Measurements from ENCODE around the gene ADRM1.

Gene ADRM1

GRCh38 chr20:62339647-62340062, 36.9 kb downstream of the ADRM1 start:
- H3K4me1 ChIP-seq: no peaks in the 10 kb centered on the region

GRCh38 chr20:62342910-62343309, 40.1 kb downstream of the ADRM1 start:
- H3K9me3 ChIP-seq (ENCODE audit: control insufficient read depth, low read length): no peaks in the 10 kb centered on the region
- no peak overlapping the region for H3K4me3 ChIP-seq (ENCODE audit: low read depth, low read length)
- H3K79me2 ChIP-seq: no peaks in the 10 kb centered on the region
- H2AFZ ChIP-seq: no peak overlapping the region
- no peak overlapping the region for H3K27ac ChIP-seq
- no peaks in the 10 kb centered on the region for H3K36me3 ChIP-seq (ENCODE audit: control insufficient read depth, insufficient read depth, low read length)
- no peak overlapping the region for H3K9ac ChIP-seq
- H3K4me1 ChIP-seq: no peaks in the 10 kb centered on the region
- H3K4me2 ChIP-seq (ENCODE audit: low read length): no peak overlapping the region
- H3K27me3 ChIP-seq (ENCODE audit: control insufficient read depth, insufficient read depth, low read length): no peaks in the 10 kb centered on the region
- no peak for TF ChIP-seq CTCF (IDR thresholded peaks at IDR 0.05)

More at GRCh38 chr20:62339647-62340062, 36.9 kb downstream of the ADRM1 start:
- H3K79me2 ChIP-seq: peaks cover 3% of the 10 kb centered on the region
- H3K27ac ChIP-seq: no peak overlapping the region
- TF ChIP-seq CTCF (IDR thresholded peaks at IDR 0.05): no peak
- no peaks in the 10 kb centered on the region for H3K9me3 ChIP-seq (ENCODE audit: control insufficient read depth, low read length)
- no peak overlapping the region for H2AFZ ChIP-seq
- H3K27me3 ChIP-seq (ENCODE audit: control insufficient read depth, insufficient read depth, low read length): no peaks in the 10 kb centered on the region
- no peak overlapping the region for H3K9ac ChIP-seq
- H3K36me3 ChIP-seq (ENCODE audit: control insufficient read depth, insufficient read depth, low read length): no peaks in the 10 kb centered on the region
- no peak overlapping the region for H3K4me3 ChIP-seq (ENCODE audit: low read depth, low read length)
- no peak overlapping the region for H3K4me2 ChIP-seq (ENCODE audit: low read length)

GRCh38 chr20:62344092-62344491, 41.3 kb downstream of the ADRM1 start:
- Histone ChIP-seq H3K4me3 (ENCODE audit: low read depth, low read length) (no peak overlapping the region), H3K4me1 (no peaks in the 10 kb centered on the region), H3K36me3 (ENCODE audit: control insufficient read depth, insufficient read depth, low read length) (no peaks in the 10 kb centered on the region), H3K4me2 (ENCODE audit: low read length) (no peak overlapping the region), H3K9me3 (ENCODE audit: control insufficient read depth, low read length) (no peaks in the 10 kb centered on the region), H3K27ac (no peak overlapping the region), H3K27me3 (ENCODE audit: control insufficient read depth, insufficient read depth, low read length) (no peaks in the 10 kb centered on the region), H3K79me2 (no peaks in the 10 kb centered on the region), H2AFZ (no peak overlapping the region), H3K9ac (no peak overlapping the region)
- TF ChIP-seq CTCF (IDR thresholded peaks at IDR 0.05): no peak

- no peaks in the 10 kb centered on the region for H3K36me3 ChIP-seq (ENCODE audit: control insufficient read depth, insufficient read depth, low read length)
Measured at GRCh38 chr20:62344782-62345181, 42.0 kb downstream of the ADRM1 start.

More at GRCh38 chr20:62344782-62345181, 42.0 kb downstream of the ADRM1 start:
- H3K9me3 ChIP-seq (ENCODE audit: control insufficient read depth, low read length): no peaks in the 10 kb centered on the region
- H3K4me3 ChIP-seq (ENCODE audit: low read depth, low read length): no peak overlapping the region
- no peak for TF ChIP-seq CTCF (IDR thresholded peaks at IDR 0.05)
- no peak overlapping the region for H3K27ac ChIP-seq
- H3K79me2 ChIP-seq: no peaks in the 10 kb centered on the region
- H3K27me3 ChIP-seq (ENCODE audit: control insufficient read depth, insufficient read depth, low read length): no peaks in the 10 kb centered on the region
- H2AFZ ChIP-seq: no peak overlapping the region
- no peaks in the 10 kb centered on the region for H3K4me1 ChIP-seq
- H3K9ac ChIP-seq: no peak overlapping the region
- no peak overlapping the region for H3K4me2 ChIP-seq (ENCODE audit: low read length)
